Activated naive CD4-positive, alpha-beta T cell treated with anti-CD3 and anti-CD28 coated beads, Interleukin-2, amount 10 ng/mL, durations not matched to agents 7 days and 5 days (primary cell): ENCODE results near the gene STEAP2.

Experiments
- CTCF ChIA-PET: fragments of 350-600 bp; sonication (Branson Sonifier 250); formaldehyde crosslinking; loops from one replicate; lab custom pipeline; 2021; ENCODE audit warnings: antibody characterized with exemption; lab: Charles Lee
- DNase-seq: peaks from one replicate; pipeline ENCODE4 v3.0.0-alpha.2; 2020
- H3K27ac Mint-ChIP-seq: one replicate; pipeline ENCODE4 v1.8.0; 2021; ENCODE audit warnings: mild to moderate bottlenecking, moderate library complexity, mixed read lengths
- H3K27me3 Mint-ChIP-seq: one replicate; pipeline ENCODE4 v1.8.0; 2021; ENCODE audit warnings: mild to moderate bottlenecking, mixed read lengths
- H3K36me3 Mint-ChIP-seq: one replicate; pipeline ENCODE4 v1.8.0; 2021; ENCODE audit warnings: mixed read lengths
- H3K4me1 Mint-ChIP-seq: one replicate; pipeline ENCODE4 v1.8.0; 2021; ENCODE audit warnings: mixed read lengths
- H3K4me3 Mint-ChIP-seq: one replicate; pipeline ENCODE4 v1.8.0; 2021; ENCODE audit warnings: mild to moderate bottlenecking, moderate library complexity, mixed read lengths
- H3K9me3 Mint-ChIP-seq: one replicate; pipeline ENCODE4 v1.8.0; 2021; ENCODE audit warnings: mixed read lengths

STEAP2 gene

GRCh38 chr7:90211391-90212148 lies at the start of gene STEAP2:
STEAP2 (plus strand) TSS chr7:90211740; CDS start chr7:90225083, 13,343 bp downstream.
- CTCF ChIA-PET = interaction anchor here (0.7 to 1.5 kb wide), 7 partner anchors 12 to 221 kb away, joined by 3 to 7 read pairs (median 3); partner anchors contain the start of gene STEAP1
- no peak within 1 kb of the TSS for H3K27ac Mint-ChIP-seq
- DNase-seq = peak; percentile 36
- H3K27me3 Mint-ChIP-seq = peaks cover 10% of the 10 kb centered on the region
- no peaks in the 10 kb centered on the region for H3K9me3 Mint-ChIP-seq
- H3K4me1 Mint-ChIP-seq = peaks cover 8% of the 10 kb centered on the region
- no peaks in the 10 kb centered on the region for H3K36me3 Mint-ChIP-seq
- no peak within 1 kb of the TSS for H3K4me3 Mint-ChIP-seq

DNA sequence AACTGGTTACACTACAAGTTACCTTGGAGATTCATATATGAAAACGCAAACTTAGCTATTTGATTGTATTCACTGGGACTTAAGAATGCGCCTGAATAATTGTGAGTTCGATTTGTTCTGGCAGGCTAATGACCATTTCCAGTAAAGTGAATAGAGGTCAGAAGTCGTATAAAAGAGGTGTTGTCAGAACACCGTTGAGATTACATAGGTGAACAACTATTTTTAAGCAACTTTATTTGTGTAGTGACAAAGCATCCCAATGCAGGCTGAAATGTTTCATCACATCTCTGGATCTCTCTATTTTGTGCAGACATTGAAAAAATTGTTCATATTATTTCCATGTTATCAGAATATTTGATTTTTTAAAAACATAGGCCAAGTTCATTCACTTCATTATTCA lies 48.0 kb upstream of the STEAP2 start:
- no peak for DNase-seq
- H3K27ac Mint-ChIP-seq = no peak overlapping the region
- CTCF ChIA-PET = no interaction called here
- H3K36me3 Mint-ChIP-seq = no peaks in the 10 kb centered on the region
- H3K9me3 Mint-ChIP-seq = no peaks in the 10 kb centered on the region
- H3K27me3 Mint-ChIP-seq = no peaks in the 10 kb centered on the region
- H3K4me1 Mint-ChIP-seq = no peaks in the 10 kb centered on the region
- no peak overlapping the region for H3K4me3 Mint-ChIP-seq

DNA sequence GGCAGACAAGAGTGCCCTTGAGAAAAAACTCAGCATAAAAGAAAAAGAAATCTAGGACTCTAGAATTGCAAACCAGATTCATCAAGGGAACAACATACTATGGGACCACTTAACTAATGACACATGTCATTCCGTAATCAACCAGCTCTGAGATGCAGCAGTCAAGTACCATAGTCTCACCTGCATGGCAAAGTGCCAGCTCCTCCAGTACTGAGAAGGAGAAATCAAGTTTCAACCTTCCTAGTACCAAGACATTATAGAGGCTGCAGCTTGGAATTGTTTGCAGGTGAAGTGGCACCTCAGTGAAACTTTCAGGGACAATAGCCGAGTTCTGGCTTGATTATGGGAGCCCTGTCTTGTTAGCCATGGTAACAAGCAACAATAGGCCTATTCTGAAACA lies 45.8 kb upstream of the STEAP2 start:
- CTCF ChIA-PET = no interaction called here
- H3K27me3 Mint-ChIP-seq = no peaks in the 10 kb centered on the region

DNA sequence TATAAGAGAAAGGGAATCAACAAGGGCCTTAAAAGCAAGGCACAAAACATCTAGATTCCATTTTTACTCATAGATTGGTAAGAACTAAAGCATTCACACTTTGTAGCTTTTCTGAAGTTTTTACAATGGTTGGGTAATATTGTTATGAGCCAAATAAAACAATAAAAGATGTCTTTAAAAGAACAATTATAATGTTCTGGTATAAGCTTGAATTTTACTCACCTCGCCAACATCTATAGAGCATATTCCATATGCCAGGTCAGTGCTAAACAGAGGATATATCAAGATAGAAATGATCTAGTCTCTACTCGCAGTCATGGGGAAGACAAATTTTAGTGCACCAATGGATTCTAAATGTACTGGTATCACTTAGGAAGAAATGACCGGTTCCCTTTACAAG lies 45.4 kb upstream of the STEAP2 start:
- no peak for DNase-seq
- no peaks in the 10 kb centered on the region for H3K4me1 Mint-ChIP-seq
- no peak overlapping the region for H3K27ac Mint-ChIP-seq
- H3K4me3 Mint-ChIP-seq = no peak overlapping the region
- no peaks in the 10 kb centered on the region for H3K27me3 Mint-ChIP-seq
- no peaks in the 10 kb centered on the region for H3K36me3 Mint-ChIP-seq
- no peaks in the 10 kb centered on the region for H3K9me3 Mint-ChIP-seq
- CTCF ChIA-PET = no interaction called here

More for the DNA sequence above, 45.8 kb upstream of the STEAP2 start:
- no peak for DNase-seq
- H3K27ac Mint-ChIP-seq = no peak overlapping the region
- no peaks in the 10 kb centered on the region for H3K4me1 Mint-ChIP-seq
- no peaks in the 10 kb centered on the region for H3K36me3 Mint-ChIP-seq
- no peaks in the 10 kb centered on the region for H3K9me3 Mint-ChIP-seq
- H3K4me3 Mint-ChIP-seq = no peak overlapping the region

DNA sequence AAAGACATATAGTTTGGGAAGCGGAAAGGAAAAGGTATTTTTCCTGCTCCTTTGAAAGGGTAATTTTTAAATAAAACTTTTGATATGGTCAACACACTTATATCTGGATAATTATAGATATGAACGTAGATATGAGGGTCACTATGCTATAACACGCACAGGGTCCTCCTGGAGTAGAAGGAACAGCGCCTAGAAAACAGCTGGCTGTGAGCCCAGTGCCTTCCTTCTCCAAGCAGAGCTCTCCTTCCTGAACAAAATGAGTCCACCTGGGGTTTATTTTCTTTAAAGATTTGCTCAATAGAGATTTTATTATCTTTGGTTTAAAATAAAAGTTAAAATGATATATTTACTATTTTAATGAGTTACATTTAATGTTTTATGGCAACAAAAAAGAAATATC lies 44.2 kb upstream of the STEAP2 start:
- DNase-seq = no peak
- CTCF ChIA-PET = interaction anchor here (1.2 kb wide), 1 partner anchor 260 kb away, joined by 5 read pairs; no protein-coding TSS in a partner anchor
- no peak overlapping the region for H3K27ac Mint-ChIP-seq
- H3K4me3 Mint-ChIP-seq = no peak overlapping the region
- no peaks in the 10 kb centered on the region for H3K27me3 Mint-ChIP-seq
- H3K36me3 Mint-ChIP-seq = no peaks in the 10 kb centered on the region
- no peaks in the 10 kb centered on the region for H3K9me3 Mint-ChIP-seq
- no peaks in the 10 kb centered on the region for H3K4me1 Mint-ChIP-seq

DNA sequence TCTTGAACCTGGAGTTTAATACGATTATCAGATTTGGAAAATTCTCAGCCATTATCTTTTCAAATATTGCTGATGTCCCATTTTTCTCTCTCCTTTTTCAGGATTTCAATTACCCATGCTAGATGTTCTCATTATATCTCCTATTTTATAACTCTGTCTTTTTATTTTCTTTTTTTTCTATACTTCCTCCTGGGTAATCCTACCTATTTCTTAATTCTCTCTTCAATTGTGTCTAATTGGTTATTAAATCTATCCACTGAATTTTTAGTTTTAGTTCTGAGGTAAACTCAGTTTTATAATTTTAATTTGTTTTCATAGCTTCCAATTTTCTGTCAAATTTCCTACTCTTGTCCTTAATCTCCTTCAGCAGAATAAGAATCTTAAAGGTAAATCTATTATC lies 41.6 kb upstream of the STEAP2 start:
- Mint-ChIP-seq H3K9me3 (no peaks in the 10 kb centered on the region), H3K27ac (no peak overlapping the region), H3K4me1 (no peaks in the 10 kb centered on the region), H3K27me3 (no peaks in the 10 kb centered on the region), H3K36me3 (no peaks in the 10 kb centered on the region), H3K4me3 (no peak overlapping the region)
- CTCF ChIA-PET = no interaction called here
- DNase-seq = no peak

DNA sequence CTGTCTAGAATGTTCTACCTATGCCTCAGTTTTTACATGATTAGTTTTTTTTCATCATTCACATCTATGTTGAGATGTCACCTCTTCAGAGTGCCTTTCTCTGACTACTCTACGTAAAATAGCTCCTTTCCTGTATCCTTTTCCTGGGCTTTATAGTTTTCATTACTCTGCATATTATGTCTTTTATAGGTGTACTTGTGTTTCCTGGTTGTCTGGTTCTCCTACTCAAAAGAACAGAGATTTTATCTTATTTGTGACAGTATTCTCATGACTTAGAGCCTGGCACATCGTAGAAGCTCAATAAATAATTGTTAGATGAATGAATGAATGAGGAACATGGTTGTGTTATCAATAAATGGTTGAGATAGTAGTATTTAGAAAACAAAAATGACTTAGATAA lies 39.4 kb upstream of the STEAP2 start:
- Mint-ChIP-seq H3K4me1 (no peaks in the 10 kb centered on the region), H3K9me3 (peaks cover 4% of the 10 kb centered on the region), H3K27ac (no peak overlapping the region), H3K27me3 (no peaks in the 10 kb centered on the region), H3K4me3 (no peak overlapping the region), H3K36me3 (no peaks in the 10 kb centered on the region)
- no peak for DNase-seq
- CTCF ChIA-PET = interaction anchor here (1.9 kb wide), 1 partner anchor 18 kb away, joined by 7 read pairs; the partner anchor contains the start of gene STEAP1

DNA sequence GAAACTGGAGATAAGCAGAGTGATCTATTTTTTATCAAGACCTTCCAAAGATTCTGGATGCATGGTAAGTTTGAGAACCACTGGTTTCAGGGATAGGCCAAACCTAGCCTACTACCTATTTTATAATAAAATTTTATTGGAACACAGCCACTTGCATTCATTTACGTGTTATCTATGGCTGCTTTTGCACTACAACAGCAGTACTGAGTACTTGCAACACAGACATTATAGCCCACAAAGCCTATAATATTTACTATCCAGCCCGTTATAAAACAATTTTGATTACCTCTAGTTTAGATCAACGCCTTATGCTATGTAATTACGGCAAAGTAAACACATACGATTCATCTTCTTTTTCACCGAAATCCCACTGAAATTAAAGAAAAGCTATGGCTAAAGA lies 38.9 kb upstream of the STEAP2 start:
- H3K27ac Mint-ChIP-seq = no peak overlapping the region

DNA sequence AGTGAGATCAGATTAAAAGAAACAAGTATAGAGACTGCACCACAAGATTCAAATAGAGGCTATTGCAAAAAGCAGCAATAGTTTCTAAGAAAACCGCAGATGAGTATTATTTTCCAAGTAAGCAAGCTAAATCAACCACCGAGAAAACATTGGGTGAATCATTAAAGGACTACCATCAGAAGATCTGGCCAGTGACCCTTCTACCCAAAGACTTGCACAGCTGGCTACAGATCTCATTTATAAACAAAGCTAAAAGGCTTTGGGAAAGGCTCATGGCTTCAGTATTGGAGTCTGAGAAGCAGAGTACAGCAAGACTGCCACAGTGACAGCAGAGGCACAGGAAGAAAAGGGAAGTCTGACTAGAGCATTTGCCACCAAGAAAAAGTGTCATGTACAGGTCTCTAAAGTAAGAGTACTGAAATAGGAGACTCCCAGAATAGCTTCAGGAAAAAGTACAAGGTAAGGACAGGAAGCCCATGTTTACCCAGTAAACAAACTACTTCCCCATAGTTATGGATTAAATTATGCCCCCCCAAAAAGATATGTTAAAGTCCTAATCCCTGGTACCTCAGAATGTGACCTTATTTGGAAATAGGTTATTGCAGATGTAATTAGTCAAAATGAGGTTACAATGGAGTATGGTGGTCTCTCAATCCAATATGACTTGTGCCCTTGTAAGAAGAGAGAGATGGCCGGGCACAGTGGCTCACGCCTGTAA lies 38.3 kb upstream of the STEAP2 start:
- no peaks in the 10 kb centered on the region for H3K4me1 Mint-ChIP-seq
- CTCF ChIA-PET = interaction anchor here (1.9 kb wide), 1 partner anchor 19 kb away, joined by 7 read pairs; the partner anchor contains the start of gene STEAP1
- no peak for DNase-seq
- no peak overlapping the region for H3K27ac Mint-ChIP-seq
- H3K36me3 Mint-ChIP-seq = no peaks in the 10 kb centered on the region
- H3K4me3 Mint-ChIP-seq = no peak overlapping the region
- H3K27me3 Mint-ChIP-seq = no peaks in the 10 kb centered on the region
- peaks cover 4% of the 10 kb centered on the region for H3K9me3 Mint-ChIP-seq

More for the DNA sequence above, 38.9 kb upstream of the STEAP2 start:
- peaks cover 4% of the 10 kb centered on the region for H3K9me3 Mint-ChIP-seq
- H3K36me3 Mint-ChIP-seq = no peaks in the 10 kb centered on the region
- H3K4me1 Mint-ChIP-seq = no peaks in the 10 kb centered on the region
- no peak overlapping the region for H3K4me3 Mint-ChIP-seq
- no peak for DNase-seq
- H3K27me3 Mint-ChIP-seq = no peaks in the 10 kb centered on the region
- CTCF ChIA-PET = interaction anchor here (1.9 kb wide), 1 partner anchor 19 kb away, joined by 7 read pairs; the partner anchor contains the start of gene STEAP1

- CTCF ChIA-PET = no interaction called here
- no peak overlapping the region for H3K27ac Mint-ChIP-seq
- DNase-seq = no peak
- H3K36me3 Mint-ChIP-seq = no peaks in the 10 kb centered on the region
- H3K9me3 Mint-ChIP-seq = peaks cover 4% of the 10 kb centered on the region
- H3K27me3 Mint-ChIP-seq = no peaks in the 10 kb centered on the region
- peaks cover 11% of the 10 kb centered on the region for H3K4me1 Mint-ChIP-seq
- H3K4me3 Mint-ChIP-seq = no peak overlapping the region
Measured at GRCh38 chr7:90175667-90176066, 35.9 kb upstream of the STEAP2 start.

GRCh38 chr7:90176195-90176594 lies 35.3 kb upstream of the STEAP2 start:
- CTCF ChIA-PET = no interaction called here
- peaks cover 11% of the 10 kb centered on the region for H3K4me1 Mint-ChIP-seq
- no peaks in the 10 kb centered on the region for H3K27me3 Mint-ChIP-seq

DNA sequence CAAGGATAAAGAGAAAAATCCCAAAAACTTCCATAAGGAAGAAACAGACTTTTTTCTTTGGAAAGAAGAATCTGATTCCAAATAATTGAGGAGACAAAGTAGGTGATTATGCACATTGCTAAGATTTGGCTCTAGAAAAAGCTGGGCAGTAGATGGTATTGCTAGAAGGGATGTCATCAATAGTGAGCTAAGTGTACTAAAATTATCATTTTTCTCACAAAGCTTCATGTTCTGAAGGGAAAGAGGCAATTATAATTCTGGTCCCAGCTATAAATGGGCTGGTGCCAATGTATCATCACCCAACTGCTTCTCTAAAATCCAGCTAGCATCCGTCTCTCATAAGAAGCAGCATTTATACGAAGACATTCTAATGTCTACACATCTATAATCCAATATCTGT lies 33.4 kb upstream of the STEAP2 start:
- CTCF ChIA-PET = interaction anchor here (0.9 kb wide), 1 partner anchor 24 kb away, joined by 4 read pairs; the partner anchor contains the start of gene STEAP1
- no peaks in the 10 kb centered on the region for H3K27me3 Mint-ChIP-seq
- H3K9me3 Mint-ChIP-seq = peaks cover 4% of the 10 kb centered on the region
- H3K36me3 Mint-ChIP-seq = no peaks in the 10 kb centered on the region
- H3K27ac Mint-ChIP-seq = no peak overlapping the region
- no peak for DNase-seq
- peaks cover 11% of the 10 kb centered on the region for H3K4me1 Mint-ChIP-seq
- H3K4me3 Mint-ChIP-seq = no peak overlapping the region

More at GRCh38 chr7:90176195-90176594, 35.3 kb upstream of the STEAP2 start:
- Mint-ChIP-seq H3K36me3 (no peaks in the 10 kb centered on the region), H3K9me3 (peaks cover 4% of the 10 kb centered on the region), H3K27ac (no peak overlapping the region), H3K4me3 (no peak overlapping the region)
- no peak for DNase-seq

DNA sequence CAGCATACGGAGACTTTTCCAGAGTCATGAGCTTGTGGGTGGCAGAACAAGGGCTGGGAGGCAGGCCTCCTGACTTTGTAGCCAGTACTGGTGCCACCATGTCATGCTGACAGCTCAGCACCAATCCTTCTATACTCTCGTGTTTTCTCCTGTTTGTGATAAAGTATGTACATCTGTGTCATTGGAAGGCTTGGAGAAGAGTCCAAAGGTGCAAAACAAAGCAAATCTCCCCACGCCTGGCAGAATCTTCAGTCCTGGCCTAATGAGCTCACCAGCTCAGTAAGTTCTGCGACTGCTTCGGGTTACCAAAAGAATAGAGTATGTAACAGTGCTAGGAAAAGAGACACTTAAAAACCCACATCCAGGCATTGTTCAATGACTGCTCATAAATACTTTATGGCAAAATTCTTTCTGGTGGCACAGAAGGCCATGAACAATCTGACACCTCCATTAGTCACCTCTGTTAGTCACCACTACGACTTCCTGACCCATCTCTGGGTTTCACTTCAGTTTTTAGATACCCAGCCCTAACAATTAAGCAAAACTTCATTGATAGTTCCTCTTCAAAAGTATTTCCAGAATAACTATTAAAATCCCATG lies 32.8 kb upstream of the STEAP2 start:
- CTCF ChIA-PET = interaction anchor here (0.9 kb wide), 1 partner anchor 25 kb away, joined by 4 read pairs; the partner anchor contains the start of gene STEAP1
- Mint-ChIP-seq H3K4me1 (peaks cover 11% of the 10 kb centered on the region), H3K9me3 (peaks cover 4% of the 10 kb centered on the region), H3K36me3 (no peaks in the 10 kb centered on the region), H3K27ac (no peak overlapping the region), H3K27me3 (no peaks in the 10 kb centered on the region), H3K4me3 (no peak overlapping the region)
- no peak for DNase-seq

GRCh38 chr7:90180011-90180585 lies 31.4 kb upstream of the STEAP2 start:
- DNase-seq = no peak
- H3K4me3 Mint-ChIP-seq = no peak overlapping the region
- no peaks in the 10 kb centered on the region for H3K36me3 Mint-ChIP-seq
- no peak overlapping the region for H3K27ac Mint-ChIP-seq
- CTCF ChIA-PET = no interaction called here
- H3K27me3 Mint-ChIP-seq = no peaks in the 10 kb centered on the region
- H3K4me1 Mint-ChIP-seq = peaks cover 11% of the 10 kb centered on the region
- H3K9me3 Mint-ChIP-seq = peaks cover 4% of the 10 kb centered on the region
